Stimulated activated memory B cell treated with anti-CD40 and anti-IgM and Interleukin-4, amounts not matched to agents 10 μg/mL and 1 μg/mL and 100 μg/mL, for 72 hours (primary cell): ENCODE data around the gene DCUN1D1.

Source experiments
- ATAC-seq: fragments of 150-1000 bp; cut with Tn5 transposase; 2 replicates; pipeline ENCODE4 v1.10.0; 2021
- H3K27ac Mint-ChIP-seq: one replicate; pipeline ENCODE4 v1.8.0; 2022; ENCODE audit warnings: mild to moderate bottlenecking, mixed read lengths
- H3K27me3 Mint-ChIP-seq: one replicate; pipeline ENCODE4 v1.8.0; 2022; ENCODE audit warnings: mixed read lengths
- H3K36me3 Mint-ChIP-seq: one replicate; pipeline ENCODE4 v1.8.0; 2022; ENCODE audit warnings: mixed read lengths
- H3K4me1 Mint-ChIP-seq: one replicate; pipeline ENCODE4 v1.8.0; 2022; ENCODE audit warnings: mixed read lengths
- H3K4me3 Mint-ChIP-seq: one replicate; pipeline ENCODE4 v1.8.0; 2022; ENCODE audit warnings: mild to moderate bottlenecking, moderate library complexity, mixed read lengths
- H3K9me3 Mint-ChIP-seq: one replicate; pipeline ENCODE4 v1.8.0; 2022; ENCODE audit warnings: mixed read lengths

The DCUN1D1 gene

GRCh38 chr3:182902236-182902635, 78.1 kb downstream of the DCUN1D1 start:
- peaks cover 11% of the 10 kb centered on the region for H3K4me1 Mint-ChIP-seq
- ATAC-seq = no peak
- H3K4me3 Mint-ChIP-seq = no peak overlapping the region
- H3K36me3 Mint-ChIP-seq = peaks cover 40% of the 10 kb centered on the region
- no peak overlapping the region for H3K27ac Mint-ChIP-seq
- H3K27me3 Mint-ChIP-seq = no peaks in the 10 kb centered on the region
- H3K9me3 Mint-ChIP-seq = no peaks in the 10 kb centered on the region

GRCh38 chr3:182896553-182896952, 83.8 kb downstream of the DCUN1D1 start:
- H3K27ac Mint-ChIP-seq = no peak overlapping the region
- H3K4me1 Mint-ChIP-seq = no peaks in the 10 kb centered on the region
- H3K4me3 Mint-ChIP-seq = no peak overlapping the region
- H3K27me3 Mint-ChIP-seq = no peaks in the 10 kb centered on the region
- ATAC-seq = no peak
- H3K9me3 Mint-ChIP-seq = no peaks in the 10 kb centered on the region
- H3K36me3 Mint-ChIP-seq = peaks cover 33% of the 10 kb centered on the region

GRCh38 chr3:182895513-182896112, 84.7 kb downstream of the DCUN1D1 start:
- no peak for ATAC-seq
- H3K9me3 Mint-ChIP-seq = no peaks in the 10 kb centered on the region
- peaks cover 39% of the 10 kb centered on the region for H3K36me3 Mint-ChIP-seq
- H3K4me1 Mint-ChIP-seq = no peaks in the 10 kb centered on the region
- H3K4me3 Mint-ChIP-seq = no peak overlapping the region
- H3K27me3 Mint-ChIP-seq = no peaks in the 10 kb centered on the region
- no peak overlapping the region for H3K27ac Mint-ChIP-seq

- Mint-ChIP-seq H3K36me3 (peaks cover 44% of the 10 kb centered on the region), H3K27ac (no peak overlapping the region), H3K27me3 (no peaks in the 10 kb centered on the region), H3K4me1 (no peaks in the 10 kb centered on the region), H3K4me3 (no peak overlapping the region), H3K9me3 (no peaks in the 10 kb centered on the region)
- no peak for ATAC-seq
These were observed 88.1 kb downstream of the DCUN1D1 start for GRCh38 chr3:182892226-182892625.

GRCh38 chr3:182891364-182891763, 89.0 kb downstream of the DCUN1D1 start:
- Mint-ChIP-seq H3K9me3 (no peaks in the 10 kb centered on the region), H3K4me3 (no peak overlapping the region), H3K36me3 (peaks cover 52% of the 10 kb centered on the region), H3K27me3 (no peaks in the 10 kb centered on the region), H3K27ac (no peak overlapping the region), H3K4me1 (no peaks in the 10 kb centered on the region)
- ATAC-seq = no peak

GRCh38 chr3:182889948-182890629, 90.2 kb downstream of the DCUN1D1 start:
- no peaks in the 10 kb centered on the region for H3K27me3 Mint-ChIP-seq
- no peak overlapping the region for H3K27ac Mint-ChIP-seq
- H3K9me3 Mint-ChIP-seq = no peaks in the 10 kb centered on the region
- ATAC-seq = no peak
- H3K36me3 Mint-ChIP-seq = peaks cover 57% of the 10 kb centered on the region
- no peak overlapping the region for H3K4me3 Mint-ChIP-seq
- no peaks in the 10 kb centered on the region for H3K4me1 Mint-ChIP-seq
